Activated naive CD8-positive, alpha-beta T cell treated with anti-CD3 and anti-CD28 coated beads, Interleukin-2, amount 50 U/mL, for 24 hours (primary cell): ENCODE results near the gene SPTBN2.

Source experiments
- ATAC-seq: fragments of 150-1000 bp; cut with Tn5 transposase; one replicate; pipeline ENCODE4 v1.10.0; 2021
- DNase-seq: peaks from one replicate; pipeline ENCODE4 v3.0.0; 2021
- H3K27ac Mint-ChIP-seq: one replicate; pipeline ENCODE4 v1.8.0; 2021; ENCODE audit warnings: mild to moderate bottlenecking, mixed read lengths
- H3K27me3 Mint-ChIP-seq: one replicate; pipeline ENCODE4 v1.8.0; 2021; ENCODE audit warnings: mixed read lengths
- H3K36me3 Mint-ChIP-seq: one replicate; pipeline ENCODE4 v1.8.0; 2021; ENCODE audit warnings: low read depth, mixed read lengths
- H3K4me1 Mint-ChIP-seq: one replicate; pipeline ENCODE4 v1.8.0; 2021; ENCODE audit warnings: mixed read lengths
- H3K4me3 Mint-ChIP-seq: one replicate; pipeline ENCODE4 v1.8.0; 2021; ENCODE audit warnings: mild to moderate bottlenecking, moderate library complexity, mixed read lengths
- H3K9me3 Mint-ChIP-seq: one replicate; pipeline ENCODE4 v1.8.0; 2021; ENCODE audit warnings: mixed read lengths

The SPTBN2 gene

DNA sequence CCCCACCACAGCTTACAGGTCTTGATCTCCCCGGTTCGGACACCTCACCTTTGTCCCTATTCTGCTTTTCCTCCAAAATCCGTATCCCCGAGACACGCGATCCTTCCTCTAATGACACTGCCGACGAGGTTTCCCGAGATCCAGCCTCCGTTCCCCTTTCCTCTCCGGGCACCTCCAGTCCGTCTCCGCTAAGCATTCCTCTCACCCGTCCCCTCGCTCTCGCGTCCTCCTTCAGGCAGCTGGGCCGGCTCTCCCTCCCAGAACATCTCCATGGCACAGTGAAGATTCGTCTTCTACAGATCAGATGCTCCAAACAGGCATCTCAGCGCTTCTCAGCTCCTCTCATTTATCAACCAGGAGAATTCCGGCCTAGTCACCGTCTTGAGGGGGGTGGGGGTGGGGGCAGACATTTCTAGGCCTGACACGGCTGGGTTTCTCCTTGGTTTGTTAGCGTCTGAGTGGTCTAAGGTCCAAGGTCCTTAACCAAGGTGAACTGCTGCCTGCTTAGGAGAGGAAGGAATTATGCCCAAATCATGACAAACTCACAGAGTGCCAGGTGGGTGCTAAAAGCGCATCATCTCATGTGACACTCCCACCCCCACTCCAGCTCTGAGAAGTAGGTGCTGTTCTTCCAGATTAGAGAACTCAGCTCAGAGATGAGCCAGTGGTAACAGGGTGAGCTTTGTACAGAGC lies at the start of gene SPTBN2:
SPTBN2 (minus strand) TSS at position 524 of the 693 bp plus-strand sequence. CDS start 7,976 bp downstream, outside the sequence.
- peak within 1 kb of the TSS; percentile 46 for H3K27ac Mint-ChIP-seq
- peak within 1 kb of the TSS; percentile 78 for H3K4me3 Mint-ChIP-seq
- ATAC-seq, result no peak
- H3K9me3 Mint-ChIP-seq, result no peaks in the 10 kb centered on the region
- H3K27me3 Mint-ChIP-seq, result peaks cover 70% of the 10 kb centered on the region
- peaks cover 13% of the 10 kb centered on the region for H3K4me1 Mint-ChIP-seq
- no peaks in the 10 kb centered on the region for H3K36me3 Mint-ChIP-seq
- DNase-seq, result no peak

DNA sequence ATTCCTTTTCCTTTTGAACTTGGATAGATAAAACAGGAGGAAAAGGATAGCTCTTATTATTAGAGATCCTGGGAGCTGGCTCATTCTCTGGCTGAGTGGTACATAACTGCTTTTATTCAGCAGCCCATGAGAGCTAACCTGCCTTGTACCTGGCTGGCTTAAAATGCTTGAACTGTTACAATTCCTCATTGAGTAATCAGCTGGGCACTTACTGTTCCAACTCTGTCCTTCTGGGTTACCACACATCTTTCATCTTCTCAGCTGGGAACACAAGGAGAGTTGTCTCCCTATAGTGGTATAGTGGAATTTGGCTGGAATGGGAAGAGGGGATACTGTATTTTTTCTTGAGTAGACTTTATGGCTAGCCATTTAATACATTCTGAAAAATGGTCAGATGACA lies 39.8 kb upstream of the SPTBN2 start:
- no peaks in the 10 kb centered on the region for H3K36me3 Mint-ChIP-seq
- no peaks in the 10 kb centered on the region for H3K27me3 Mint-ChIP-seq
- H3K4me1 Mint-ChIP-seq, result no peaks in the 10 kb centered on the region
- no peak overlapping the region for H3K27ac Mint-ChIP-seq
- no peak overlapping the region for H3K4me3 Mint-ChIP-seq
- ATAC-seq (no peak), DNase-seq (no peak)
- no peaks in the 10 kb centered on the region for H3K9me3 Mint-ChIP-seq

DNA sequence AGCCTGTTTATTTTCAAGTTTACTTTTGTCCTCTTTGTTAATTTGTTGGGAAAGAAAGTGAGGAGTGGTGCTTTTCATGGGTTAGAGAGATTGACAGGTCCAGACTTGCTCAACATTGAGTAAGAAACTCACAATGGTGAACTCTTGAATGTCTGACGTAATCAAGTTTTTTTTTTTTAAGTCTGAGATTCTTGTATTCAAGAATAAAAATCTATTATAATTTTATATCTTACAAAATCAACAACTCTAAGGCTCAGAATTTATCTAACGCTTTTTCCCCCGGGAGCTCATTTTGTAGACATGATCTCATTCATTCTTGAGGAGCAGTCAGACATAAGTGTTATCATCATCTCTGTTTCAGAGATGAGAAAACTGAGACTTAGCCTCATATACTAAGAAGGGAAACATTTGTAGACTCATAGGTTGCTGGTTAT lies 39.1 kb upstream of the SPTBN2 start:
- Mint-ChIP-seq H3K4me3 (no peak overlapping the region), H3K9me3 (no peaks in the 10 kb centered on the region), H3K27ac (no peak overlapping the region), H3K36me3 (no peaks in the 10 kb centered on the region), H3K27me3 (no peaks in the 10 kb centered on the region), H3K4me1 (no peaks in the 10 kb centered on the region)
- ATAC-seq, result no peak
- no peak for DNase-seq

DNA sequence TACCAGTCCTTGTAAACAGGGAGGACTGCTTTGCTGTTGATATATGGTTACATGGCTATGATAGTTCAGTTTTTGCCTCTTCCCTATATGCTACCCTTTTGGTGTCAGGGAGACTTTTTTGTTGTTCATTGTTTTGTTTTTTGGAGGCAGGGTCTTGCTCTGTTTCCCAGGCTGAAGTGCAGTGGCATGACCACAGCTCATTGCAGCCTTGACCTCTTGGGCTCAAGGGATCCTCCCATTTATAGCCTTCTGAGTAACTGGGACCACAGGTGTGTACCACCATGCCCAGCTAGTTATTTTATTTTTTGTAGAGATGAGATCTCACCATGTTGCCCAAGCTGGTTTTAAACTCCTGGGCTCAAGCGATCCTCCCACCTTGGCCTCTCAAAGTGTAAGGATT lies 38.6 kb upstream of the SPTBN2 start:
- Mint-ChIP-seq H3K36me3 (no peaks in the 10 kb centered on the region), H3K4me3 (no peak overlapping the region), H3K9me3 (no peaks in the 10 kb centered on the region), H3K4me1 (no peaks in the 10 kb centered on the region), H3K27ac (no peak overlapping the region), H3K27me3 (no peaks in the 10 kb centered on the region)
- no peak for DNase-seq
- ATAC-seq, result no peak

DNA sequence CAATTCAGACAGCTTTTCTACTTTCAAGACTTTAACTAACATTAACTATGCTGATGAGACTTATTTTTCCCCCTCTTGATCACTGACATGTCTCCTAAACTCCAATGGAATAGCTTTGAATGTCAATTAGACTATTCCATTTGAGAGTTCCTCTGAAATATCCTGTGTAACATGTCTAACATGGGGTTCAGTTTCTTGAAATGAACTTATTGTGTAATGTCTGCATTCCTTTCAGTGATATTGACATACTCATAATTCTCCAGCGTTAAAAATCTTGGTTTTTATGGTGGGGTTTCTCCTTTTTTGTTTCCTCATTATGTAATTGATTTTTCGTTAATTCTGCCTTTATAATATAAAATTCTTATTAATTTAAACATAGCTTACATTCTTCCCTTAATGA lies 37.7 kb upstream of the SPTBN2 start:
- Mint-ChIP-seq H3K4me1 (no peaks in the 10 kb centered on the region), H3K27ac (no peak overlapping the region), H3K9me3 (no peaks in the 10 kb centered on the region), H3K36me3 (no peaks in the 10 kb centered on the region), H3K27me3 (no peaks in the 10 kb centered on the region), H3K4me3 (no peak overlapping the region)
- DNase-seq, result no peak
- no peak for ATAC-seq

DNA sequence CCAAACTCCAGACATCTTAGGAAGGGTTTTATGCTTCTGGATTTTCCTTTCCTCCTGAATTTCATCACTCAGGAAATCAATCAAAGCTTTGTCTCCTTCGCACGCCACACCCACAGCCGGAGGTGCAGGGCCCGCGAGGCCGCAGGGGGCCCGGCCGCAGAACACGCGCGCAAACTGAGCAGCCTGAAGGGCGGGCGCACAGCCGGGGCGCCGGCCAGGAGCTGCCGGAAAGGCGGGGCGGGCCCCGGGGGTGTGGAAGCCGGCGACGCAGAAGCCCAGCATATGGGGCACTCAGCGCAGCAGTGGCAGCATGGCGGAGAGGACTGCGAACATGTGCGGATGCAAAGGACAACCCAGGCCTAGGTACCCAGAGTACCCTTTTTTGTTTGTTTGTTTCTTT lies 33.1 kb upstream of the SPTBN2 start:
- Mint-ChIP-seq H3K27ac (no peak overlapping the region), H3K27me3 (no peaks in the 10 kb centered on the region), H3K36me3 (peaks cover 4% of the 10 kb centered on the region), H3K4me1 (no peaks in the 10 kb centered on the region), H3K4me3 (no peak overlapping the region), H3K9me3 (no peaks in the 10 kb centered on the region)
- no peak for DNase-seq
- no peak for ATAC-seq

DNA sequence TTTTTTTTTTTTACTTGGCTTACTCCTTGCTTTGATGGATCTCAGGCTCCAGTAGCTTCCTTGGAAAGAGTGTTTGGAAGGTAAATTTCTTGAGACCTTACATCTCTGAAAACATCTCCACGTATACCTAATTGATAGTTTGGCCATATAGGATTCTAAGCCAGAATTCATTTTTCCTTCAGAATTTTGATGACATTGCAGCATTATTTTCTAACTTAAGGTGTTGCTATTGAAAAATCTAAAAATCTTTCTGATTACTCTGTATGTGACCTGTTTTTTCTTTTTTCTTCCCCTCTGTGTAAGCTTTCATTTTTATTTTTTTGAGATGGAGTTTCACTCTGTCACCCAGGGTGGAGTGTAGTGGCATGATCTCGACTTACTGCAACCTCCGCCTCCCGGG lies 23.1 kb upstream of the SPTBN2 start:
- no peak overlapping the region for H3K4me3 Mint-ChIP-seq
- H3K36me3 Mint-ChIP-seq, result no peaks in the 10 kb centered on the region
- H3K4me1 Mint-ChIP-seq, result no peaks in the 10 kb centered on the region
- ATAC-seq (no peak), DNase-seq (no peak)
- H3K27ac Mint-ChIP-seq, result no peak overlapping the region
- H3K9me3 Mint-ChIP-seq, result no peaks in the 10 kb centered on the region
- H3K27me3 Mint-ChIP-seq, result no peaks in the 10 kb centered on the region

DNA sequence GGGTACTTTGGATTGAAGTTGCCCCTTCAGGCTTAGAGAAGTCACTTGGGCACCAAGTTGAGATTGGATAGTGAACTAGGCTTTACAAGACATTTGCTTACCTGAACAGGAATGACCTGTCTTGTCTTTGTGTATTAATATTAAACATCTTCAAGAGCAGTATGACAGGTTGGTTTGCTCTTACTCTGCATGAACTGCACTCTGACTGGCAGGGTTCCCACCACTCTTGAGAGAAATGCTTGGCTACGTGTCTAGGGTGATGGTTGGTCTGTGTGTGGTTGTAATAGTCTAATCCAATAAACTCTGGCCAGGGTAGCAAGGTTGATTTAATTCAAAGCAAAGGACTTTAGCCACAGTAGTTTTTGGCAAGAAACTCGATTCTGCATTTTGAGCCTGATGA lies 20.1 kb upstream of the SPTBN2 start:
- H3K4me3 Mint-ChIP-seq, result no peak overlapping the region

DNA sequence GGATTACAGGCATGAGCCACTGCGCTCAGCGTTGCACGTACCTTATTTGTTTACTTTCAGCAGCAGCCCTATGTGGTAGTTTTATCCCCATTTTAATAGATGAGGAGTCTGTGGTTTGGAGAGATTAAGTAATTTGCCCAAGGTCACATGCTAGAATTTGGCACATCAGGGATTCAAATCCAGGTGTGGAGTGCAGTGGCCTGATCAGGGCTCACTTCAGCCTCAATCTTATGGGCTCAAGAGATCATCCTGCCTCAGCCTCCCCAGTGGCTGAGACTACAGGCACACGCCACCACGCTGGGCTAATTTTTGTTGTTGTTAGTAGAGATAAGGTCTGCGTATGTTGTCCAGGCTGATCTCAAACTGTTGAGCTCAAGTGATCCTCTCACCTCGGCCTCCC lies 18.5 kb upstream of the SPTBN2 start:
- no peak for DNase-seq
- Mint-ChIP-seq H3K36me3 (no peaks in the 10 kb centered on the region), H3K9me3 (no peaks in the 10 kb centered on the region), H3K4me1 (peaks cover 16% of the 10 kb centered on the region), H3K27ac (no peak overlapping the region), H3K4me3 (no peak overlapping the region), H3K27me3 (no peaks in the 10 kb centered on the region)
- ATAC-seq, result no peak

More for the DNA sequence above, 20.1 kb upstream of the SPTBN2 start:
- Mint-ChIP-seq H3K27me3 (no peaks in the 10 kb centered on the region), H3K27ac (no peak overlapping the region), H3K4me1 (peaks cover 11% of the 10 kb centered on the region), H3K9me3 (no peaks in the 10 kb centered on the region), H3K36me3 (no peaks in the 10 kb centered on the region)
- DNase-seq (no peak), ATAC-seq (no peak)

DNA sequence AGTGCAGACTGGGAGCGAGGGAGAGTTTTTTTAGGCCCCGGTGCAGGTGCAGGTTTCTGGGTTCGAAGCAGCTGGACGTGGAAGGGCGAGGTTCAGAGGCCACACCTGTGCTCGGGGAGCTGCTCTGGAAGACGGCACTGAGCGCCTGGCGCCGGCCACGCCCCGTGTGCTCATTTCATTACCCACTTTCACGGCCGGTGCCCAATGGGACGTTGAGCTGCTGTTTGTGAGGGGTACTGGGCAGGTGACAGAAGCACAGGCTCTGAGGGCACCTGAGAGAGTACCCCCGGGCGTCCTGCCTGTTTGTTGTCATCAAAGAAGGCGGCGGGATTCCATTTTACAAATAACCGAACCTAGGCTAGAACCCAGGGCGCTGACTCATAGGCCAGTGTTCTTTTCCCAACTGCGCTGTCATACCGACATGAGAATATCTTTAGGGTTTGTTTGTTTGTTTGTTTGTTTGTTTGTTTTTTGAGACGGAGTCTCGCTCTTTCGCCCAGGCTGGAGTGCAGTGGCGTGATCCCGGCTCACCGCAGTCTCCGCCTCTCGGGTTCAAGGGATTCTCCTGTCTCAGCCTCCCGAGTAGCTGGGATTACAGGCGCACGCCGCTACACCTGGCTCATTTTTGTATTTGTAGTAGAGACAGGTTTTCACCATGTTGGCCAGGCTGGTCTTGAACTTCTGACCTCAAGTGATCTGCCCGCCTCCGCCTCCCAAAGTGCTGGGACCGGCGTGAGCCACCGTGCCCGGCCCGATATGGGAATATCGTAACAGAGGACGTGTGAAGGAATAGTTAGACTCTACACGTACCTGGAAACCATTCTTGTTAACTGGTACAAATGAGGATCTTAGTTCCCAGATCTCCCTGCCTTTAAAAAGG lies 16.6 kb upstream of the SPTBN2 start:
- H3K27ac Mint-ChIP-seq, result peak overlapping the region; percentile 54
- H3K27me3 Mint-ChIP-seq, result no peaks in the 10 kb centered on the region
- DNase-seq, result peak; percentile 46

DNA sequence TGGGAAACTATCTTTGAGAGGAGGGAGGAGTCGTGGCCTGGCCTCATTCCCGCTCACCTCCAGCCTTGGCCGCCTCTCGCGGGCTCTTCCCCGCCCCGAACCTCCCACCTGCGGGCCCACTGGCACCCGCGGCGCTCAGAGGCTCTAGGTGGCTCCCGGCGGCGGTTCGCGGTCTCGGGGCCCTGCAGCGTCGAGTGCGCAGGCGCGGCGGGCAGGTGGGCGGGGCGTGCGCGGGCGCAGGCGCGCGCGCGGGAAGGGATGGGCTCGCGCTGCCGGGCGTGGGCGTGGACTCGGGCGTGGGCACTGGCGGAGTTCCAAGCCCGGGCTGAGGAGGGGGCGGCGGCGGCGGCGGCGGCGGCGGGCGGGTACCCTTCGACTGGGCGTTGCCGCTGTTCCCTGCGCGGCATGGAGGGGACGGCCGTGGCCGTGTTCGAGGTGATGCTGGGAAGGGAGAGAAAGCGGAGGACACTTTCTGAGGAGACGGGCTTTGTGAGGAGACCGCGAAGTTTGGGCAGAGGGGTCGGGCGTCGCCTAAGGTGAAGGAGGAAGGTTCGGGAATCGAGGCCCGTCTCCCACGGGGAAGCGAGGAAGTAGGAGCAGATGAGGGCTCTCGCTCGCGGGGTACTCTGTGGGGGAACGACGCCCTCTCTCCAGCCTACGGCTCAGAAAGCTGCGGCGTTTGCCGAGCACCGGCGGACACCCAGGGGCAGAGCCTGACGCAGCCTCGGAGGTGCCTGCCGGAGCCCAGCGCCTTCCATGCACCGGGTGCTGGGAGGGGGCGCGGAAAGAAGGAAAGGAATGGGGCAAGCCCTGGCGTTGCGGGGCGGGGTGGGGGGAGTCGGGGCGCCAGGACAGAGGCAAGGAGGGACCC lies 15.7 kb upstream of the SPTBN2 start:
- Mint-ChIP-seq H3K4me3 (peak overlapping the region; percentile 90), H3K27ac (peak overlapping the region; percentile 80), H3K4me1 (peaks cover 16% of the 10 kb centered on the region), H3K9me3 (peaks cover 8% of the 10 kb centered on the region), H3K36me3 (peaks cover 2% of the 10 kb centered on the region), H3K27me3 (no peaks in the 10 kb centered on the region)
- peak; percentile 90 for DNase-seq
- ATAC-seq, result peak; percentile 95

More for the DNA sequence above, 16.6 kb upstream of the SPTBN2 start:
- H3K4me1 Mint-ChIP-seq, result peaks cover 16% of the 10 kb centered on the region
- H3K36me3 Mint-ChIP-seq, result peaks cover 2% of the 10 kb centered on the region
- H3K9me3 Mint-ChIP-seq, result peaks cover 8% of the 10 kb centered on the region
- peak; percentile 33 for ATAC-seq
- peak overlapping the region; percentile 90 for H3K4me3 Mint-ChIP-seq

DNA sequence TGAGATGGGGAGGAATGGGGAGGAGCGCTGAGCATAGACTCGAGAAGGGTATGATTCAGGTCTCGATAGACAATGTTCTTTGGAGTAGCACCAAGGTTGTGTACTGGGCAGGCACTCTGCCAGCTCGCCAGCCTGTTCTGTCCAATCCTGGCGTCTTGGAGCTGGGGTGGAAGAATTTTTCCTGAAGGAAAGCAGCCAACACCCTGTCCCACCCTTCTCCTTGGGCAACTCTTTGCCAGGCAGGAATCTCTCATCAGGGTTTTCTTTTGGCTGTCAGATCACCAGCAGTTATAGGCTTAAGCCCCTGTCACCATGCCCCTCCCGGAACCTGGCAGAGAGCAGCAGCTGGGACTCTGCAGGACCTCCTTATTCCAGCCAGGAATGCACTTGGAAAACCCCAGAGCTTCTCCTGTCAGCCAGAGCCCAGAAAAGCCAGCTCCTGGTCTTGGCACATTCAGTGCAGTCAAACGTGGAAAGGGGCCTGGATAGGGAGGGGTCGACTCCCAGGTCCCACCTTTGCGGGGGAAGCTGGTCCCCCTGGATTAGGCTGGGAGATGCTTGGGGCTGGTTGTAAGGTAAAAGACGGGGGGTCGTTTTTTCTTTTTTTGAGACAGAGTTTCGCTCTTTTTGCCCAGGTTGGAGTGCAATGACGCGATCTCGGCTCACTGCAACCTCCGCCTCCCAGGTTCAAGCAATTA lies 14.4 kb upstream of the SPTBN2 start:
- ATAC-seq, result no peak
- Mint-ChIP-seq H3K9me3 (peaks cover 8% of the 10 kb centered on the region), H3K4me3 (peak overlapping the region; percentile 90), H3K27ac (no peak overlapping the region), H3K36me3 (peaks cover 2% of the 10 kb centered on the region), H3K4me1 (peaks cover 16% of the 10 kb centered on the region), H3K27me3 (no peaks in the 10 kb centered on the region)
- no peak for DNase-seq

DNA sequence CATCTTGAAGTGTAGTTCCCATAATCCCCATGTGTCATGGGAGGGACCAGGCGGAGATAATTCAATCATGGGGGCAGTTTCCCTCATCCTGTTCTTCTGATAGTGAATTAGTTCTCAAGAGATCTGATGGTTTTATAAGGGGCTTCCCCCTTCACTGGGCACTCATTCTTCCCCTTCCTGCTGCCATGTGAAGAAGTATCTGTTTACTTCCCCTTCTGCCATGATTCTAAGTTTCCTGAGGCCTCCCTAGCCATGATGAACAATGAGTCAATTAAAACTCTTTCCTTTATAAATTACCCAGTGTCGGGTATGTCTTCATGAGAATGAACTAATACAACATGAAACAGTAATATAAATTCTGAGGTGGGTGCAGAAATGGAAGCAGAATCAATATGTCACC lies 12.1 kb upstream of the SPTBN2 start:
- H3K27me3 Mint-ChIP-seq, result no peaks in the 10 kb centered on the region
- H3K4me3 Mint-ChIP-seq, result no peak overlapping the region
- H3K27ac Mint-ChIP-seq, result no peak overlapping the region
- DNase-seq, result no peak
- peaks cover 16% of the 10 kb centered on the region for H3K4me1 Mint-ChIP-seq
- no peak for ATAC-seq
- peaks cover 8% of the 10 kb centered on the region for H3K9me3 Mint-ChIP-seq
- H3K36me3 Mint-ChIP-seq, result peaks cover 2% of the 10 kb centered on the region

DNA sequence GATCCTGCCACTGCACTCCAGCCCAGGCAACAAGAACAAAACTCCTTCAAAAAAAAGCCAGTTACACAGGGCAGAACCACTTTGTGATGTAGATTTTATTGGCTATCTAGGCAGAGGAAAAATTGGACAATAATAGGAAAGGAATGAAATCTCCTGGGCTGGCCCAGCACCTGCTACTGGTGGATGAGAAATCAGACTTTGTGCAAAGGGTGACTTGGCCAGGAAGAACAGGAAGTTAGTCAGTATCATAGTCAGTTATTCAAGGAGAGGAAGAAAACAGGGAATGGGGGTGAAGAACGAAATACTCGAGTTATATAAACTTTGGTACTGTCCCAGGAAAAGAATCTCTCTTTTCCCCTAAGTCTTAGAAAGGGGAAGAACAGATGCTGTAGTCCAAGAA lies 11.0 kb upstream of the SPTBN2 start:
- Mint-ChIP-seq H3K27me3 (no peaks in the 10 kb centered on the region), H3K36me3 (peaks cover 2% of the 10 kb centered on the region), H3K9me3 (peaks cover 8% of the 10 kb centered on the region), H3K4me1 (peaks cover 11% of the 10 kb centered on the region), H3K4me3 (no peak overlapping the region), H3K27ac (no peak overlapping the region)
- DNase-seq (no peak), ATAC-seq (no peak)
